Activated naive CD8-positive, alpha-beta T cell treated with anti-CD3 and anti-CD28 coated beads for 36 hours (primary cell): ENCODE results near the gene KHDRBS2. TPM values are rescaled to one million over a fixed set of nuclear protein-coding genes. Genes with fewer than 3 reads are reported as not detected.

Source experiments
- DNase-seq: peaks from one replicate; pipeline ENCODE4 v3.0.0; 2021
- H3K27ac Mint-ChIP-seq: one replicate; pipeline ENCODE4 v1.8.0; 2022; ENCODE audit warnings: mild to moderate bottlenecking, moderate library complexity, mixed read lengths
- H3K27me3 Mint-ChIP-seq: one replicate; pipeline ENCODE4 v1.8.0; 2022; ENCODE audit warnings: mild to moderate bottlenecking, mixed read lengths
- H3K36me3 Mint-ChIP-seq: one replicate; pipeline ENCODE4 v1.8.0; 2021; ENCODE audit warnings: mild to moderate bottlenecking, mixed read lengths
- H3K4me1 Mint-ChIP-seq: one replicate; pipeline ENCODE4 v1.8.0; 2021; ENCODE audit warnings: mixed read lengths
- H3K4me3 Mint-ChIP-seq: one replicate; pipeline ENCODE4 v1.8.0; 2022; ENCODE audit warnings: mild to moderate bottlenecking, moderate library complexity, mixed read lengths
- H3K9me3 Mint-ChIP-seq: one replicate; pipeline ENCODE4 v1.8.0; 2022; ENCODE audit warnings: mixed read lengths
- total RNA-seq, 2 experiments: library from RNA; stranded (reverse); gene quantifications; one replicate each; pipeline ENCODE4 v1.2.3, GENCODE V29; 2021

The KHDRBS2 gene
- total RNA-seq, 2 experiments from 2014 or later: not detected

DNA sequence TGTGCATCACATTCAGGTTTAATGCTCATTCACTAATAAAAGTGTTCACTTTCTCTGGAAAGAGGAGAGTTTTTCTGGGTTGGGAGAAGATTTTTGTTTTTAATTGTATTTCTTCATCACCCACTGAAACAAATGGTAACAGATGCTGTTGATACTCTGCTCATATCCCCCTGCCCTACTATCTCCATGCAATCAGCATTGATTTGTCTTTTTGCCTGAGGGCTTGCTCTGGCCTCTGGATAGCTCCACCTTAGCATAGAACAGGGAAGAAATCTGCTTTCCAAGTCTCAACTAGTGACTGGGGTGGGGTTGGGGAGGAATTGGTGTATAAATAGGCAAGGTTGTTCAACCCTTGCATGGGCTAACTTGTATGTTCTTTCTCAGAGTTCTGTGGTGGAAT lies 296.4 kb downstream of the KHDRBS2 start:
- no peaks in the 10 kb centered on the region for H3K27me3 Mint-ChIP-seq
- no peak for DNase-seq
- no peaks in the 10 kb centered on the region for H3K36me3 Mint-ChIP-seq
- no peak overlapping the region for H3K4me3 Mint-ChIP-seq
- H3K4me1 Mint-ChIP-seq: no peaks in the 10 kb centered on the region
- peaks cover 2% of the 10 kb centered on the region for H3K9me3 Mint-ChIP-seq
- no peak overlapping the region for H3K27ac Mint-ChIP-seq

DNA sequence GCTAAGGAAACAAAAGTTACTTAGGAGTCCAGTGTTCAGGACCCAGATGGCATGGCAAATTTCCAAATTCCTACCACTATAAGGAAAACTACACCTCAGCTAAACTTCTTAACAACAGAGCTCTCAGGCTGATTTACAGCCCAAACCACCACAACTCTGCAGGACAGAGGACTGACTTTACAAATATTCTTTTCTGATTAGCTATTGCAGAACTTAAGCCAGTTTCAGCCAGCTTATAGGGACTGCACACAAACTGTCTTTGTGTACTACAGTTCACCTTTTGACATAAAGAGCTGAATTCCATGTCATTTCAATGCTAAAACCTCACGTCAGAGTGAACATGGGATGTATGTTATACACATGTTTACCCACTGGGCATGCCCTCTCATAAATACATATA lies 305.4 kb downstream of the KHDRBS2 start:
- Mint-ChIP-seq H3K9me3 (peaks cover 3% of the 10 kb centered on the region), H3K27me3 (no peaks in the 10 kb centered on the region)

DNA sequence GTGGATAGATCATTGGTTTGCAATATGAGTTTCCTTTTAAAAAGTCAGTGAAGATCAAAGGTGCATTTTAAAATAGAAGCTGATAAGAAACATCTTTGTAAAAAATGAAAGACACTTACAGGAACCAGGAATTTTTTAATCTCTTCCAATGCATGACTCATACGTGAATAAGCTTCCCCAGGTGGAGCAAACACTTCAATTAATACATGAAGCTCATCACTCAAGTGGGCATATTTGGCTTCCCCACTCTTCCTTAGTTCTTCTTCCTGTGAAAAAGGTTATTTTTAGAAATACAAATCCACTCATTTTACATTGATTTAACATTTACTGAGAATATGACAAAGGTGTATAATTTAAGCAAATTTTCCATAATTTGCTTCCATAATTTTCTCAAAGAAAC lies 308.1 kb downstream of the KHDRBS2 start:
- Mint-ChIP-seq H3K4me3 (no peak overlapping the region), H3K27ac (no peak overlapping the region), H3K9me3 (peaks cover 5% of the 10 kb centered on the region), H3K27me3 (no peaks in the 10 kb centered on the region), H3K36me3 (no peaks in the 10 kb centered on the region), H3K4me1 (no peaks in the 10 kb centered on the region)
- DNase-seq: no peak

More for the DNA sequence above, 305.4 kb downstream of the KHDRBS2 start:
- no peak overlapping the region for H3K27ac Mint-ChIP-seq
- H3K4me3 Mint-ChIP-seq: no peak overlapping the region
- no peak for DNase-seq
- no peaks in the 10 kb centered on the region for H3K36me3 Mint-ChIP-seq
- no peaks in the 10 kb centered on the region for H3K4me1 Mint-ChIP-seq

DNA sequence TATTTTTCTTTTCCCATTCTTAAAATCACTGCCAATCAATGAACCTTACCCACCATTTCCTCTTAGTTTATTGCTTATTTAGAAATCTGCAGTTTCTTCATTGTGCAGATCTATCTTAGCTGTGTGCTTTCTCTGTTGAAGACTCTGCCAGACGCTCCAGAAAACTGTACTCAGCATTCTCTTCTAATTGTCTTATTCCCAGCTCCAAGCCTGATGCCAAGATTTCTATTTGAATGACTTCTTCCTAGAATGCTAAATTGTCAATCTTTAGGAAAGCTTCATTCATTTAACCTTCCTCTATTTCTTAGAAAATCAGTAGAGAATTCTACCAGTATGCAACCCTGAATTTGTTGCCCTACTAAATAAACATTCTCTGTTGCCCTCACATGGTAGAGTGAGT lies 308.9 kb downstream of the KHDRBS2 start:
- peaks cover 5% of the 10 kb centered on the region for H3K9me3 Mint-ChIP-seq
- no peaks in the 10 kb centered on the region for H3K36me3 Mint-ChIP-seq
- H3K4me1 Mint-ChIP-seq: no peaks in the 10 kb centered on the region
- no peak overlapping the region for H3K4me3 Mint-ChIP-seq
- no peaks in the 10 kb centered on the region for H3K27me3 Mint-ChIP-seq
- no peak overlapping the region for H3K27ac Mint-ChIP-seq
- no peak for DNase-seq

DNA sequence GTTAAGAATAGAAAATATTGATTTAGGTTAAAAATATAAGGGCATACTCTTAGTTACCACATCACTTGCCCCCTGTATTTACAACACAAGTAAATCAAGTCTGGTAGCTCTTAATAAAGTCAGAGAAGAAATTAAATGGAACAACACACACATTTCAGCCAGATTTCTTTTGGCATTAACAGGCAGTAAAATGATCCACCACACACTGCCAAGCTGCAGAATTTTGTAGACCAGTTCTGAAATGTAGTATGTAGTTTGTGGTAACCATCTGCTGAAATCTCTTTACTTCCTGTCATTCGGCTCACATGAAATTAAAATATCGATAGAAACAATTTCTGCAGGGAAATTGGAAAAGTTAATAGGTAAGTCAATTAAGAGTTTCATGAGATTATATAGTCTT lies 326.8 kb downstream of the KHDRBS2 start:
- H3K27me3 Mint-ChIP-seq: no peaks in the 10 kb centered on the region
- H3K27ac Mint-ChIP-seq: no peak overlapping the region
- no peaks in the 10 kb centered on the region for H3K36me3 Mint-ChIP-seq
- no peak overlapping the region for H3K4me3 Mint-ChIP-seq
- no peak for DNase-seq
- H3K9me3 Mint-ChIP-seq: peaks cover 12% of the 10 kb centered on the region
- H3K4me1 Mint-ChIP-seq: no peaks in the 10 kb centered on the region

DNA sequence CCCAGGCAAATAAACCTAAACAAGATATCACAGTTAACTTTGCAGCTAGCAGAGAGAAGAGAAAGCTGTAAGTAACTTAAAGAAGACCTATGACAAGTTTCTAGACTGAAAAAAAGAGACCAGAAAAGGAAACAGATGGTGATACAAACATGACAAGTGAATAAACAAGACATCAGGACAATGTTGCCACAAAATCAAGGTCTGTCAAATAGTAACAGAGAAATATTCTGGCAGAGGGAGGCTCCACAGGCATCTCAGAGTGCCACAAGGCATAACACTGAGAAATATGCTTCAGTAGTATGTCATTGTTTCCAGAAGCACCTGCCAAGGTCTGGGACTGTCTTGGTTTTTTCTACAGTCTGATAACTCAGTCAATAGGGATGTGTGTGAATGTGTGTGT lies 332.2 kb downstream of the KHDRBS2 start:
- H3K4me3 Mint-ChIP-seq: no peak overlapping the region
- H3K27ac Mint-ChIP-seq: no peak overlapping the region
- H3K9me3 Mint-ChIP-seq: peaks cover 12% of the 10 kb centered on the region
- H3K27me3 Mint-ChIP-seq: no peaks in the 10 kb centered on the region
- DNase-seq: no peak
- no peaks in the 10 kb centered on the region for H3K4me1 Mint-ChIP-seq
- H3K36me3 Mint-ChIP-seq: no peaks in the 10 kb centered on the region

DNA sequence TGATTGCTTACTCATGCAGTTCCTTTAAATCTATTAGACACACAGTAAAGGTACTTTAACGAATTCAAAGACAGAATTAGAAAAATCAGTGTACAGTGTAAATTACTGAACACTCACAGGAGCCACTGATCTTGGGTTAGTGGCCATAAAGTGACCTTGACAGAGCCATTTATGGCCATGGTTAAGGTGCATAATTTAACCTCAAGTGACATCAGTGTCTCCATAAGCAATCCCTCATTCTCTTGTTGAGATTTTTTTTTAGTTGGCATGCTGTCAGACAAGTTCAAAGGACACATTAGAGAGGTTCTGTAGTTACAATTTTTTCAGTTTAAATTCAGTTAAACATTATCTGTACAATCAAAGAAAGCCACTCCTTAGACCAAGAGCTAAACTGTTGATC lies 334.4 kb downstream of the KHDRBS2 start:
- no peak overlapping the region for H3K4me3 Mint-ChIP-seq
- H3K36me3 Mint-ChIP-seq: no peaks in the 10 kb centered on the region
- H3K9me3 Mint-ChIP-seq: peaks cover 7% of the 10 kb centered on the region
- H3K4me1 Mint-ChIP-seq: no peaks in the 10 kb centered on the region
- no peaks in the 10 kb centered on the region for H3K27me3 Mint-ChIP-seq
- H3K27ac Mint-ChIP-seq: no peak overlapping the region
- no peak for DNase-seq

DNA sequence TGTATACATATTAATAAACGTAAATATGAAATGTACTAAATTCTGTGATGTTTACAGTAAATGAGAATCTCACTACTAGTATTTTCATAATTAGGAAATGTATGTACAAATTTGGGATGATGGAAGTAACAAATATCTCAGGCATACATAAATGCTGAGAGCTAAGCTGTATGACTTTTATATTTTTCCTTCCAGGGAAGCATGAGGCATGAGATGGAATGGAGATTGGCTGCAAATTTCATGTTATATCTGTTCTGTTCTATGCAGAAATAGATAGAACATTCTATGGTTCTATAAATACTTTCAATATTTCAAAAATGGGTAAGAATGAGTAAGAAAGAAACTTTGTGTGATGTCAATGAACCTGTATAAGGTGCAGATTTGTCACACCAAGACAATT lies 335.2 kb downstream of the KHDRBS2 start:
- H3K27me3 Mint-ChIP-seq: no peaks in the 10 kb centered on the region

DNA sequence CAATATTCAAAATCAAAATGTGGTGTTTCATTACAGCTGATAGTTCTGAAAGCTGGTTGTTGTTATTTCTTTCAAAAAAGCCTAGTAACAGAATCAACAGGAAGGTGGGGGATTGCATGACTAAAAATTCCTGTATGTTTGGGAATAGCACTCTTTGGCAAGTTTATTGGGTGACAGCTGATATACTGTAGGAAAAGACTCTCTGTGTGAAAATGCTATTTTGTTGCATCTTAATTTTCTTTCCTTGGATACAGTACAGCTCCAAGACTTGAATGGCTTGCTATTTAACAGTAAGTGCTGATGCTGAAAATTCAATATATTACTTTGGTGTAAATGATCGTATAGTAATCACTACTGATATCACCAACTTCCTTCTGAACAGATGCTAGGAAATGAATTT lies 336.1 kb downstream of the KHDRBS2 start:
- Mint-ChIP-seq H3K4me1 (no peaks in the 10 kb centered on the region), H3K27me3 (no peaks in the 10 kb centered on the region)

More for the DNA sequence above, 335.2 kb downstream of the KHDRBS2 start:
- H3K4me1 Mint-ChIP-seq: no peaks in the 10 kb centered on the region
- no peak for DNase-seq
- H3K9me3 Mint-ChIP-seq: peaks cover 3% of the 10 kb centered on the region
- no peak overlapping the region for H3K27ac Mint-ChIP-seq
- H3K36me3 Mint-ChIP-seq: no peaks in the 10 kb centered on the region
- H3K4me3 Mint-ChIP-seq: no peak overlapping the region

DNA sequence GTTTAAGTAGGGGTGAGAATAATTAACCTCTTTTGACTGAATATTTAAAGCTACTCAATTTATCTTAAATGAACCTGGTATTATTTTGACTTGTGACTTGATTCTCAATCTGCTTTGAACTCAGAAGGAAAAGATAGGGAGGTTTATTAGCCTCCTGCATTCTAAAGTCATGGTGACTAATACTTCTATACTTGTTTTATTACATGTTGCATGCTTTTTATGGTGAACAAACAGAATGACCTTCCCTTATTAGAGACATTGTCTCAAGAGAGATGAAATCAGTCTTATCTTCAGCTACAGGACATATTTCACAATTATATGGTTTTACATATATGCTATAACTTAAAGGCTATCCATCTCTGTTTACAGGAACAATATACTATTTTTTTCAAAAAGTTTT lies 336.9 kb downstream of the KHDRBS2 start:
- DNase-seq: no peak
- no peaks in the 10 kb centered on the region for H3K36me3 Mint-ChIP-seq
- no peak overlapping the region for H3K4me3 Mint-ChIP-seq
- no peak overlapping the region for H3K27ac Mint-ChIP-seq
- H3K27me3 Mint-ChIP-seq: no peaks in the 10 kb centered on the region
- H3K9me3 Mint-ChIP-seq: peaks cover 3% of the 10 kb centered on the region
- H3K4me1 Mint-ChIP-seq: no peaks in the 10 kb centered on the region

More for the DNA sequence above, 336.1 kb downstream of the KHDRBS2 start:
- H3K9me3 Mint-ChIP-seq: peaks cover 3% of the 10 kb centered on the region
- no peak overlapping the region for H3K27ac Mint-ChIP-seq
- no peak overlapping the region for H3K4me3 Mint-ChIP-seq
- H3K36me3 Mint-ChIP-seq: no peaks in the 10 kb centered on the region
- DNase-seq: no peak

DNA sequence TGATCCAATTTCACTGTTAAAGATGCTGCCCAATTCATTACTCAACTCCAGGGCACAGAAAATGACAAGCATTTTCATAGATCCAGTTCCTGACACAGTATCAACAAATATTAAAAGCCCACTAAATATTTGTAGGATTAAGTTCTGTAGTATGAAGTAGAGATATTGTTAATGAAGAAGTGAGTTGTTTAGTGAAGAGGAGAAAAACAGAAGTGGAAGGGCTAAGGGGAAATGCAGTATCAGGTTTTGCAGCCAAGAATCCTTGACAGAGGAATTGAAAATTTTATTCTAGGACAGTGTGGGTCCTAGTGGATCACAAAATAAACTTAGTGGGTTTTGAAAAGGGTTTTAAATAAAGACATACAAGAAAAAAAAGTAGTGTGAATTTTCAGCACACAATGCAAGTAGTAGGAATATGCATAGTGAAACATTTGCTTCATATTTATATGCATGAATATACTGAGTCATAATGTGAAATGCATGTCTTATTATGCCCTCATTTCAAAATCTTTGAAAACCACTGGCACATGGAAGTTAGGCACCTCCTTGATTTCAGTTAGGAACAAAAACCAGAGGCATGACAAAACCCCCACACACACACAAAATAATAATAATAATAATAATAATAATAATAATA lies 338.6 kb downstream of the KHDRBS2 start:
- H3K27me3 Mint-ChIP-seq: no peaks in the 10 kb centered on the region
- no peak overlapping the region for H3K27ac Mint-ChIP-seq
- H3K9me3 Mint-ChIP-seq: peaks cover 2% of the 10 kb centered on the region
- H3K36me3 Mint-ChIP-seq: no peaks in the 10 kb centered on the region
- no peak for DNase-seq
- no peaks in the 10 kb centered on the region for H3K4me1 Mint-ChIP-seq
- no peak overlapping the region for H3K4me3 Mint-ChIP-seq

DNA sequence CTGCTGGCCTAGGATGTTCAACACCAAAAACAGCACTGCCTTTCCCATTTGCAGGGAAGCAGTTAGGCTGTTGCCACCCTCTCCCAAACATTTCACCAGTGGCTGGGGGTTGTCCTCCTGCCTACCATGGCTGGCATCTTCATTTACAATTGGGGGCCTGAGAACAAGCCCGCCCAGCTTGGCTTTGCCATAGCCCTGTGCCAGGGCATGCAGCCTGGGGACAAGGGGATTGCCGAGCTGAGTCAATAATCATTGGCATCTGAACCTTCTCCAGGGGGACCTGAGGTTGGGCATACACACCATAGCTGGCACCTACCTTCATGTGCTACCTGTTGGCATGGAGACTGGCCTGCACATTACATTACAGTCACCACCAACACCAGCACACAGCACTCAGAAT lies 345.1 kb downstream of the KHDRBS2 start:
- no peaks in the 10 kb centered on the region for H3K27me3 Mint-ChIP-seq
- H3K27ac Mint-ChIP-seq: no peak overlapping the region
- H3K4me1 Mint-ChIP-seq: no peaks in the 10 kb centered on the region
- H3K9me3 Mint-ChIP-seq: peaks cover 6% of the 10 kb centered on the region
- no peaks in the 10 kb centered on the region for H3K36me3 Mint-ChIP-seq
- no peak for DNase-seq
- H3K4me3 Mint-ChIP-seq: no peak overlapping the region

DNA sequence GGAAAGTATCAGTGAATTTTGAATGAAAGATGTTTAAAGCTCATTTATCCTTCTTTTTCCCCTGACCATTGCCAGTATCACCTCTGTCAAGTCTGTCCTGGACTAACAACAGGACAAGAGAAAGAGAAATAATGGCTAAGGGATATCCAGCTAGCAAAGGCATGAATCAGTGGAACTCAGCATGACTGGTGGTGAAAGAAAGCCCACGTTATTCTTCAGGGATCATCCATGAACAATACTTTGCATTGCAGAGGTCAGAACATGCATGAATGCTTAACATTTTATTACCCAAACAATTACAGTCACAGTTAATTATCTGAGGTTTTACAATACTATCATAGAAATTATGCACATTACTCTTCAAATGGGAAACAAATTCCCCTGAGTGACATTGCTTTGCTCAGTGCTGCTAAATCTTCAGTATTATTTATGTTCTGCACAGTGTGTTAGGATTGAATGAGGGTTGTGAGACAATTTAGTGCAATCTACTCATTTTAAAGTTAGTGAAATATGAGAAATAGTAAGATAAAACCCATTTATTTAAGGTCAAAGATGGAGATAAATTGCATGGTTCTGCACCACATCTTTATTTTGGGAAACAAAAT lies 350.7 kb downstream of the KHDRBS2 start:
- DNase-seq: no peak
- Mint-ChIP-seq H3K27ac (no peak overlapping the region), H3K9me3 (peaks cover 4% of the 10 kb centered on the region), H3K36me3 (no peaks in the 10 kb centered on the region), H3K27me3 (no peaks in the 10 kb centered on the region), H3K4me1 (no peaks in the 10 kb centered on the region), H3K4me3 (no peak overlapping the region)

DNA sequence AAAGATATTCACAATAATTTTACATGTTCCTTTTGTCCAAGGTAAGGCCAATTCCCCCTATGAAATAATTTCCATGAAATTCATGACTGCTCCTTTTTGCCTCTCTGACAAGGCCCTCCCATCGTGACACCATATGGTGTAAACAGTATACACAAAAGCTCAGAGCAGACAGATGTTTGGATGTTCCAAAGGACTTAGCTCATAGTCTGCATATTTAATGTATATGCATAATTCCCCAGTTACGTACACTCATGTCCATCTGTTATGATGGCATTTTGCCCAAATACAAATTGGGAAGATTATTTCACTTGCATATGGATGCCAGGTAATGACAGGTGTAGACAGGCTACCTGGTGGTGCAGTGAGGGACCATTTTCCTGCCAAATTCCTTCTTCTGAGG lies 376.5 kb downstream of the KHDRBS2 start:
- no peak for DNase-seq
- no peaks in the 10 kb centered on the region for H3K4me1 Mint-ChIP-seq
- H3K36me3 Mint-ChIP-seq: no peaks in the 10 kb centered on the region
- H3K9me3 Mint-ChIP-seq: peaks cover 8% of the 10 kb centered on the region
- no peak overlapping the region for H3K27ac Mint-ChIP-seq
- H3K4me3 Mint-ChIP-seq: no peak overlapping the region
- no peaks in the 10 kb centered on the region for H3K27me3 Mint-ChIP-seq

DNA sequence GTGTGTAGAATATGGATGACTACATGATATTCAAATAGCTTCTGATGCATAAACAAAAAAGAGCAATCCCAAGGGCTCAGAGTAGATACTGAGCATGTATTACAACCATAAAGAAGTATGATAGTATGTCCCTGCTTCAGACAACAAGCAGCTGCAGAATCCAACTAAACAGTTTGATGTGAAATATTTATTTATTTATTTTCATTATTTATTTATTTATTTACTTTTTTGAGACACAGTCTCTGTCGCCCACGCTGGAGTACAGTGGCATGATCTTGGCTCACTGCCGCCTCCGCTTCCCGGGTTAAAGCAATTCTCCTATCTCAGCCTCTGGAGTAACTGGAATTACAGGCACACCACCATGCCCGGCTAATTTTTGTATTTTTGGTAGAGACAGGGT lies 384.3 kb downstream of the KHDRBS2 start:
- H3K9me3 Mint-ChIP-seq: peaks cover 6% of the 10 kb centered on the region
- H3K4me1 Mint-ChIP-seq: no peaks in the 10 kb centered on the region
- no peaks in the 10 kb centered on the region for H3K36me3 Mint-ChIP-seq
- DNase-seq: no peak
- H3K27ac Mint-ChIP-seq: no peak overlapping the region
- H3K27me3 Mint-ChIP-seq: no peaks in the 10 kb centered on the region
- H3K4me3 Mint-ChIP-seq: no peak overlapping the region

DNA sequence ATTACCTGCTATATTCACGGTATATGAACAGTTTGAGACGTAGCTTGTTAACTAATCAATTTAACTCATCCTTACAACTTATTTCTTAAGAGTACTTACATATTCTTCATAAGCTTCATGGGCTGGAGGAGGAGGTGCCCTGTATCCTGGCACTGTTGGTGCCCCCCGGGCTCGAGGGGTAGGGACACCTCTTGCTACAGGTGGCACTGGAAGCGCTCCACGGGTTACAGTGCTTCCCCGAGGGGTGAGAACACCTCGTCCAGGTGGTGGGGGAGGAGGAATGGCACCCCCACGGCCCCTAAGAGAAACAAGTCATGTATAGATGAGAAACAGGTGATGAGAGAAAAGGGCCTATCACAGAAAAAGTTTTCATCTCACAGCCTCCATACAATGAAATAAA lies 391.5 kb downstream of the KHDRBS2 start:
- no peak for DNase-seq
- H3K4me1 Mint-ChIP-seq: no peaks in the 10 kb centered on the region
- no peaks in the 10 kb centered on the region for H3K36me3 Mint-ChIP-seq
- H3K27me3 Mint-ChIP-seq: no peaks in the 10 kb centered on the region
- peaks cover 2% of the 10 kb centered on the region for H3K9me3 Mint-ChIP-seq
- no peak overlapping the region for H3K4me3 Mint-ChIP-seq
- H3K27ac Mint-ChIP-seq: no peak overlapping the region
